Middle frontal gyrus (tissue), 1 donor: ENCODE measurements around the gene JPH4.

ENCODE experiments used
- DNase-seq: peaks from one replicate; pipeline ENCODE4 v3.0.0-alpha.2; 2015; ENCODE audit warnings: low spot score; ENCODE audit errors: extremely low spot score

The JPH4 gene

DNA sequence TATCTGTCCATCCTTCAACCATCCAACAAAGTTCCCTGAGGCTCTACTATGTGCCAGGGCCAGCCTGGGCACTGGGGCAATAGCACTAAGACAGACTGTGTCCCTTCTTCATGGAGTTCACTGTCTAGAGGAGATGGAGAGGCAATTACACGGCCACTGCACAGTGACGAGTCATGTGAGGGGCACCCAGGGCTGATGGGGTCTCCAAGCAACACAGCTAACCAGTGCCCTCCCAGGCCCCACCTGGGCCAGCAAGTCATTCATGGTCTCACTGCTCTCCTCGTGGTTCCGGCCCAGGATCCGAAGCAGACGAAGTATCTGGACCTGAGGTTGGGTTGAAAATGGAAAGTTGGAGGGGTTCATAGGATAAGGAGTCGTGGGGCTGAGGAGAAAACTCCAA is 13.7 kb downstream of the JPH4 start:
- DNase-seq, result no peak

GRCh38 chr14:23564181-23564812 is 14.3 kb downstream of the JPH4 start:
- DNase-seq, result no peak

DNA sequence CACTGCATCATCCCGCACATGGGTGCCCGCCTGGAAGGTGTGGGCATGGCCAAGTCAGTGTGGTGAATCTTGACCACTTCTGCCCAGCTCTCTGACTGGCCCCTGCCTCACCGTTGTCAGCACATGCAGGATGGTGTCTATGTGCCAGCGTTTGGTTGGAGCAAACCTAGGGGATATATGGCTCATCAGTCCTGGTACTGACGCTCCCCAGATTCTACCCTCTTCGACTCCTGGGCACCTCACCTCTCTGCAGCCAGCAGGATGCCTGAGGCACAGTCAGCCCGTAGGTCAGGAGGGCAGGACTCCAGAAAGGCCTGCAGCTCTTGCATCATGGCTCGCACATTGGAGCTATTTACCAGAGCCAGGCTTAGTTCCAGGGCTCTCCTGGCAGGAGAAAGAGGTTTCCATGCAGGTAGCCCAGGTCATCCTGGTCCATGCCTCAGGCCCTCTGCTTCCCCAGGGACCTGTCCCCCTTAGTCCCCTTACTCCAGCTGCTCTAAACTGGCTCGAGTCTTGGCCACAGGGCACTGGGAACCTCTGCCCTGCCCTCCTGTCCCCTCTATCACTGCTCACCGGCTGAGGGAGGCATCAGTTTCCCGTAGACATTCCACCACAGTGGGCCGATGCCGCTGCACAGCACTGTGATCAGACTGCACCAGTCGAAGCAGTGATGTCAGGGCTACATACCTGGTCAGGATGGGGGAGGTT is 15.0 kb downstream of the JPH4 start:
- no peak for DNase-seq

DNA sequence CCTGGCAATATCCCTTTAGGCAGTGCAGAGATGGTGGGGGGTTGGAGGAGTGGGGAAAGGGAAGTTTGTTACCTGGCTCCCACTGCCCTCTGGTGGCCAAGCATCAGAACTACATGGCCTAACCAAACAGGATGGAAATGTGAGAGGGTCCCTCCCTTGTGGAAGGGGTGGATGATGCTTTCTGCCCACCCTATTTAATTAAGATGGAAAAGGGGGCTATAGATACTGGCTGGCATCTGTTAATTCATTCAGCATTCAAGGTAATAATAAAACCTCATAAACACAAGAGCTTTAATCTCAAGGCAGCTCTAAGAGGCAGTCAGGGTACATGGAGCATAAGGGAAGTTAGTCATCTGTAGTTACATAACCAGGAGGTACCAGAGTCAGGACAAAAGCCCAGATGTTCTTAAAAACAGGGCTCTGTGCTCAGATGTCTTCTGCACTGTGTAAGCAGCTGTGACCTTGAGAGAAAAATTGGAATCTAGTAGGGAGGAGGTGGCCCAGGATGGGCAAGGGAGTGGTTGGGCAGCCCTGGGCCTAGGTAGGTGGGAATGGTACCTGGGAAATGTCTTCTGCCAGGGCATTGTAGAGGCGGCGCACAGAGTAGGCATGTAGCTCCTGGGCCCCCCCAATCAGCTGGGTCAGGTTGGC is 15.6 kb downstream of the JPH4 start:
- DNase-seq, result no peak

- DNase-seq, result no peak
Measured at GRCh38 chr14:23561873-23562821, 16.4 kb downstream of the JPH4 start.

GRCh38 chr14:23561259-23561658 is 17.3 kb downstream of the JPH4 start:
- no peak for DNase-seq

GRCh38 chr14:23559926-23560520 is 18.6 kb downstream of the JPH4 start:
- DNase-seq, result no peak

DNA sequence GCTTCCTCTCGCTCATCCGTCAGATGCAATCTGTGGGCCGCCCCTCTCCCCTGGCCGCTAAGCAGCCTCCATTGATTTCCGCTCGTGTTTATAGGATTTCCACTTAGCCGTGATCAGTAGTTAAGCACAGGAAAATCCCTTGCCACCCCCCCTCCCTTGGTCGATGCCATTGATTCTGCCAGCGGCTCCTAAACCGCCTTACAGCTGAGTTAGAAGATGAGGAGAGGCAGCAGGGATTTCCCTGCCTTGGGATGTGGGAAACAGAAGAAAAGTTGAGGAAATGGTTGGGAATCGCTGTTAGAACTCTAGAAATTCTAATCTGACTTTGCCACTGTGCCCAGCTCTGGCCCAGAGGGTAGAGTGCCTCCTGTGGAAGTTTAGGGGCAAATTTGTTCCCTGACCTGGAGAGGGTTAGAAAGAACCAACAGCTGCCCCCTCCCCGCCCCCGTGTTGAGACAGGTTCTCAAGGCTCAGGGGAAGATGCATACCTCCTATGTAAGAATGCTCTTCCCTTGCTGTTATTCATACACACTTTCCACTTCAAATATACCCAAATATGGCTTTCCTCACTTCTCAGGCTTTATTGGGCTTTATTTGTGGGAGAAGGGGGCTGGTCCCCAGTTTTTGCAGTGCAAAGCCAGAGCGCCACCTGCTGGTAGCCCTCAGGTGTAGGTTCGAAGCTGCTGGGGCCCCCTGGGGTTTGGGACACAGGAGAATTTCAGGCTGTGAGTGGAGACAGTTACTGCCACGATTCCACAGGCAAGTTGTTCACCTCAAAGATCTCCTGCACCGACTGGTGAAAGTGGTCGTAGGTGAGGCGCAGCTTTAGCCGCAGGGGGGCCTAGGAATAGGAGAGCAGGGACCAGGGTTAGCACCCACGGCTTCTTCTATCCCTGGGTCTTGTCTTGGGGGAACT is 19.3 kb downstream of the JPH4 start:
- DNase-seq, result no peak

GRCh38 chr14:23558346-23559009 is 20.1 kb downstream of the JPH4 start:
- DNase-seq, result no peak

DNA sequence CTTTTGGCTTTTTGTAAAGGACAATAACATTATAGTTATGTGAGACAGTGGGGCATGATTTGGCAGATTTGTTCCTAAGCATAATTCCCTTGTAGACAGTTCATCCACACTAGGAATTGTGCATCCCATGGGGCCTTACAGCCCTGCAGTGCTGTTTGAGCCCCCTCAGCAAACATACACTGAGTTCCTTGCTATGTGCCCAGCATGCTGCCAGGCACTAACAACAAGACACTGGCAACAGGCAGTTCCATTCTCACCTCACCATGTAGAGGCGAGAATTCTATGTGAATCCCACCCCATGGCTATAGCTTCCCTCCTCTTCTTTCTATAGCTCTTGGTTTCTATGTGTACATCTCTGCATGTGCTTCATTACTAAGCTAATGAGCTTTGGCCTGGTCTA is 20.6 kb downstream of the JPH4 start:
- DNase-seq, result no peak

- no peak for DNase-seq
Measured at GRCh38 chr14:23557521-23557920, 21.1 kb downstream of the JPH4 start.

- no peak for DNase-seq
Measured at GRCh38 chr14:23556700-23557440, 21.7 kb downstream of the JPH4 start.

- peak; percentile 82 for DNase-seq
Measured at GRCh38 chr14:23555882-23556699, 22.5 kb downstream of the JPH4 start, which contains the start of gene THTPA. TSS of gene THTPA (plus strand) at chr14:23556271. CDS start at chr14:23556758, 487 bp downstream.

GRCh38 chr14:23555533-23555881 is 23.1 kb downstream of the JPH4 start:
- no peak for DNase-seq

DNA sequence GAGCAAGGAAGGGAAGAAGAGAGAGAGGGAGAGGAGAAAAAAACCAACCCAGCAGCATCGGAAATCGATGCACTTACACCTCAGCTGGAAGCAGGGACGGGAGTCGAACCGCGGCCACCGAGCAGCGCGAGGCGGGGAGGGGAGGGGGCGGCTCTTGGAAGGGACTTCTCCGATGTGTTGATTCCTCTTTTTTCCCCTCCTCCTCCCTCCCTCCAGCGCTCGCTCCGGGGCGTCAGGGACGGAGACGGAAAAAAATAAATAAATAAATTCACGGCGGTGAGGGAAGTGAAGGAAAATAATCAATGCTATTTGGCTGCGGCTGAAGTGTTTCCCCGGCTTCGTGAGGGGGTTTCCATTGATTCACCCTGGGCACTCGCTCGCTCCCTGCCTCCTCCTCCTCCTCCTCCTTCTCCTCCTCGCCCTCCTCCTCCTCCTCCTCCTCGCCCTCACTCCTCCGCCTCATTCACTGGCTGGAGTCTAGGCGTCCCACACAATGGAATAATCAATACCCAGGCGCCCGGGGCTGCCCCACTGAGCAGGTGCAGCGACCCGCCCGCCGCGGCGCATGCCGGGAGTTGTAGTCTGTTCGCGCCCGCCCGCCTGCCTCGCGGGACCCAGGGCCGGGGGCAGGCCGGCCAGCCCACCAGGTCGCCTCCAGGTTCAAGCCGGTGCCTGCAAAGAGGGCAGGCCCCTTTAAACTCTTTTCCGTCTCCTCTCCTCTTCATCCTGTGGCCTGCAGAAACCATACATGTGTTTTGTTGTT is 27.1 kb downstream of the JPH4 start, which contains the start of gene ZFHX2:
ZFHX2 (minus strand) TSS at position 500 of the 763 bp plus-strand sequence. CDS start 16,440 bp downstream, outside the sequence.
- DNase-seq, result no peak

GRCh38 chr14:23550812-23551265 is 27.8 kb downstream of the JPH4 start:
- DNase-seq, result no peak
